HepG2 (cell line): Measurements from ENCODE around the gene CACNA1C. TPM values are rescaled to one million over a fixed set of nuclear protein-coding genes. Genes with fewer than 3 reads are reported as not detected.

Experiments used
- ASH2L ChIP-seq: fragments of 300-600, 200-600 bp; sonication (generic); IDR thresholded peaks from 2 replicates; pipeline ENCODE4 v1.7.0; 2017; ENCODE audit warnings: low read depth, mild to moderate bottlenecking, moderate library complexity, mixed read lengths, low read length; ENCODE audit not compliant: insufficient read length
- HOXA7 ChIP-seq: sonication (generic); formaldehyde crosslinking; IDR thresholded peaks from 2 replicates; pipeline ENCODE4 v1.8.1; 2022; ENCODE audit warnings: mild to moderate bottlenecking, missing genetic modification reagents, moderate library complexity
- KDM1A ChIP-seq: IDR thresholded peaks from 2 replicates; pipeline ENCODE4 v1.6.1; 2016; ENCODE audit warnings: missing compliant biosample characterization
- MYNN ChIP-seq: sonication (generic); formaldehyde crosslinking; IDR thresholded peaks from 2 replicates; pipeline ENCODE4 v1.4.0; 2020; ENCODE audit warnings: mild to moderate bottlenecking, low read depth, missing genetic modification reagents
- PLRG1 ChIP-seq: fragments of 450-650 bp; conservative IDR thresholded peaks from 2 replicates; pipeline ENCODE4 v1.6.1; 2016
- RCOR2 ChIP-seq: IDR thresholded peaks from 2 replicates; pipeline ENCODE4 v1.6.1; 2016; ENCODE audit warnings: missing biosample characterization, missing genetic modification reagents
- SMAD3 ChIP-seq: sonication (generic); formaldehyde crosslinking; IDR thresholded peaks from 2 replicates; pipeline ENCODE4 v1.4.0; 2020; ENCODE audit warnings: missing genetic modification reagents
- SOX5 ChIP-seq: IDR thresholded peaks from 2 replicates; pipeline ENCODE4 v1.6.1; 2016; ENCODE audit warnings: borderline replicate concordance
- ZFP90 ChIP-seq: sonication (generic); formaldehyde crosslinking; IDR thresholded peaks from 2 replicates; pipeline ENCODE4 v1.8.0; 2022; ENCODE audit warnings: missing genetic modification reagents, mild to moderate bottlenecking, inconsistent platforms, borderline replicate concordance
- ZMYM3 ChIP-seq: sonication (generic); formaldehyde crosslinking; IDR thresholded peaks from 2 replicates; pipeline ENCODE4 v1.5.1; 2020; ENCODE audit warnings: mild to moderate bottlenecking, missing genetic modification reagents
- ZNF230 ChIP-seq: sonication (generic); formaldehyde crosslinking; IDR thresholded peaks from 2 replicates; pipeline ENCODE4 v1.4.0; 2020; ENCODE audit warnings: mild to moderate bottlenecking, missing genetic modification reagents
- ZNF432 ChIP-seq: sonication (generic); formaldehyde crosslinking; IDR thresholded peaks from 2 replicates; pipeline ENCODE4 v1.5.0; 2020; ENCODE audit warnings: missing genetic modification reagents, mild to moderate bottlenecking, borderline replicate concordance
- ZNF644 ChIP-seq: IDR thresholded peaks from 2 replicates; pipeline ENCODE4 v1.6.1; 2016; ENCODE audit warnings: low read depth
- ZNF792 ChIP-seq: IDR thresholded peaks from 2 replicates; pipeline ENCODE4 v1.6.1; 2016
- polyA plus RNA-seq, 8 experiments: library from polyadenylated mRNA; depleted of rRNA in 3 of 8; stranded (reverse) in 7 of 8; unstranded in 1 of 8; fragments of >200 nt; fragmentation: Illumina TruSeq in 4 of 8; extraction: Trizol in 4 of 8; gene quantifications; 2 replicates each; pipeline versions ENCODE4 v1.2.1 to v1.2.3, GENCODE V29; 2011 to 2016; ENCODE audit warnings: low read depth in 4 of 8, missing spikeins in 1 of 8, mixed read lengths in 1 of 8; ENCODE audit not compliant: insufficient read depth in 1 of 8
- total RNA-seq, 5 experiments: library from RNA; depleted of rRNA; stranded (reverse); fragments of >200 nt; fragmentation: Illumina TruSeq; extraction: Trizol; gene quantifications; 2 replicates each; pipeline ENCODE4 v1.2.3, GENCODE V29; 2016; ENCODE audit warnings: low read depth in 1 of 5
- TF ChIP-seq, protein P1 (sequence below): IDR thresholded peaks from 2 replicates; pipeline ENCODE4 v1.6.1; 2016; ENCODE audit warnings: low read depth, missing genetic modification reagents, missing compliant biosample characterization
- TF ChIP-seq, protein P2 (sequence below): IDR thresholded peaks from 2 replicates; pipeline ENCODE4 v1.6.1; 2012; ENCODE audit warnings: low read depth, low read length, improper control_type of control experiment
- TF ChIP-seq, protein P3 (sequence below): sonication (generic); formaldehyde crosslinking; IDR thresholded peaks from 2 replicates; pipeline ENCODE4 v1.5.0; 2020; ENCODE audit warnings: mild to moderate bottlenecking, missing genetic modification reagents

Gene CACNA1C
- total and polyA plus RNA-seq, 2 of the 13 experiments (the other 11 are each of a cell fraction or from before 2014, with no cell fraction given): not detected

DNA sequence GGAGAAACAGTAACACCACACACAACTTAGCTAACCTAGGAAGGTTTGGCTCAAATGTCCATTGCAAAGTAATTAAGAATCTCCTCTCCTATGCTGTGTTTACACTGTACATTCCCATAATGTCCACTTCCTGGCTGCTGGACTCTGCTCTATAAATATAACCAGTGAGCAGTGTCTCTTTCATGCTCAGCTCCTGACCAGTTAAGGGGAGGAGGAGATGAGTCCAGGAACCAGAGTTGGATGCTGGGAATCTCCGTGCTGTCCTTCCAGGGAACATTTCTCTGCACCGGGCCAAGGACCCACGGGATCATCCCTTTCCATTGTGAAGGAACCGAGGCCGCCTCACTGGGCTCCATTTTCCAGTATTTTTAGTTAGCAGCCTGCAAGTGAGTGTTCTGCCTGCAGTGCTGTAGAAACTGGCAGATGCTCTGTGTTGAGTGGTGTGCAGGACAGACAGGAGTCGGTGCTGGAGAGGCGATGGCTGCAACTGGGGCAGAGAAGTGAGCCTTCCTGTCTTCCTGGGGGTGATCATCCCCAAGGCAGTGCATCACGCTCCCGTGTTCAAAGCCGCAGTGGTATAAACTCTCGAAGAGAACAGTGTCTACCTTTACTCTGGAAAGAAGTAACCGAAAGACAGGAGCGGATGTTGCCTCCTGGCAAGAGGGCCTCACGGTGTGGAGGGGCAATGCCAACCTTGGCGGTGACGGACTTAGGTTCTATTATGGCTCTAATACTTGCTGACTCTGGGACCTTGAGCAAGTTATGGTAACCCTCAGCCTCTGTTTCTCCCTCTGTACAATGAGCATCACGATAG lies 195.5 kb downstream of the CACNA1C start (continued):
- TF ChIP-seq, protein P1, sequence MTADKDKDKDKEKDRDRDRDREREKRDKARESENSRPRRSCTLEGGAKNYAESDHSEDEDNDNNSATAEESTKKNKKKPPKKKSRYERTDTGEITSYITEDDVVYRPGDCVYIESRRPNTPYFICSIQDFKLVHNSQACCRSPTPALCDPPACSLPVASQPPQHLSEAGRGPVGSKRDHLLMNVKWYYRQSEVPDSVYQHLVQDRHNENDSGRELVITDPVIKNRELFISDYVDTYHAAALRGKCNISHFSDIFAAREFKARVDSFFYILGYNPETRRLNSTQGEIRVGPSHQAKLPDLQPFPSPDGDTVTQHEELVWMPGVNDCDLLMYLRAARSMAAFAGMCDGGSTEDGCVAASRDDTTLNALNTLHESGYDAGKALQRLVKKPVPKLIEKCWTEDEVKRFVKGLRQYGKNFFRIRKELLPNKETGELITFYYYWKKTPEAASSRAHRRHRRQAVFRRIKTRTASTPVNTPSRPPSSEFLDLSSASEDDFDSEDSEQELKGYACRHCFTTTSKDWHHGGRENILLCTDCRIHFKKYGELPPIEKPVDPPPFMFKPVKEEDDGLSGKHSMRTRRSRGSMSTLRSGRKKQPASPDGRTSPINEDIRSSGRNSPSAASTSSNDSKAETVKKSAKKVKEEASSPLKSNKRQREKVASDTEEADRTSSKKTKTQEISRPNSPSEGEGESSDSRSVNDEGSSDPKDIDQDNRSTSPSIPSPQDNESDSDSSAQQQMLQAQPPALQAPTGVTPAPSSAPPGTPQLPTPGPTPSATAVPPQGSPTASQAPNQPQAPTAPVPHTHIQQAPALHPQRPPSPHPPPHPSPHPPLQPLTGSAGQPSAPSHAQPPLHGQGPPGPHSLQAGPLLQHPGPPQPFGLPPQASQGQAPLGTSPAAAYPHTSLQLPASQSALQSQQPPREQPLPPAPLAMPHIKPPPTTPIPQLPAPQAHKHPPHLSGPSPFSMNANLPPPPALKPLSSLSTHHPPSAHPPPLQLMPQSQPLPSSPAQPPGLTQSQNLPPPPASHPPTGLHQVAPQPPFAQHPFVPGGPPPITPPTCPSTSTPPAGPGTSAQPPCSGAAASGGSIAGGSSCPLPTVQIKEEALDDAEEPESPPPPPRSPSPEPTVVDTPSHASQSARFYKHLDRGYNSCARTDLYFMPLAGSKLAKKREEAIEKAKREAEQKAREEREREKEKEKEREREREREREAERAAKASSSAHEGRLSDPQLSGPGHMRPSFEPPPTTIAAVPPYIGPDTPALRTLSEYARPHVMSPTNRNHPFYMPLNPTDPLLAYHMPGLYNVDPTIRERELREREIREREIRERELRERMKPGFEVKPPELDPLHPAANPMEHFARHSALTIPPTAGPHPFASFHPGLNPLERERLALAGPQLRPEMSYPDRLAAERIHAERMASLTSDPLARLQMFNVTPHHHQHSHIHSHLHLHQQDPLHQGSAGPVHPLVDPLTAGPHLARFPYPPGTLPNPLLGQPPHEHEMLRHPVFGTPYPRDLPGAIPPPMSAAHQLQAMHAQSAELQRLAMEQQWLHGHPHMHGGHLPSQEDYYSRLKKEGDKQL (CRISPR knock-in tag): peak; percentile 67; the same call in 1 of the 2 replicates
- TF ChIP-seq RCOR2 (CRISPR knock-in tag) (peak; percentile 88), ZMYM3 (CRISPR knock-in tag) (peak; percentile 31; the same call in 1 of the 2 replicates), ASH2L (peak; percentile 64), SMAD3 (CRISPR knock-in tag) (peak; percentile 51; the same call in 1 of the 2 replicates), ZNF792 (CRISPR knock-in tag) (peak; percentile 87; the same call in 1 of the 2 replicates), ZFP90 (CRISPR knock-in tag) (no peak), ZNF432 (CRISPR knock-in tag) (no peak), ZNF644 (CRISPR knock-in tag) (peak; percentile 75), KDM1A (CRISPR knock-in tag) (0 out of 2 replicates have a peak, but pooled peaks have one; percentile 56), HOXA7 (CRISPR knock-in tag) (no peak), ZNF230 (CRISPR knock-in tag) (peak; percentile 45; the same call in 1 of the 2 replicates), MYNN (CRISPR knock-in tag) (no peak), SOX5 (CRISPR knock-in tag) (peak; percentile 83), PLRG1 (no peak)
- TF ChIP-seq, protein P2, sequence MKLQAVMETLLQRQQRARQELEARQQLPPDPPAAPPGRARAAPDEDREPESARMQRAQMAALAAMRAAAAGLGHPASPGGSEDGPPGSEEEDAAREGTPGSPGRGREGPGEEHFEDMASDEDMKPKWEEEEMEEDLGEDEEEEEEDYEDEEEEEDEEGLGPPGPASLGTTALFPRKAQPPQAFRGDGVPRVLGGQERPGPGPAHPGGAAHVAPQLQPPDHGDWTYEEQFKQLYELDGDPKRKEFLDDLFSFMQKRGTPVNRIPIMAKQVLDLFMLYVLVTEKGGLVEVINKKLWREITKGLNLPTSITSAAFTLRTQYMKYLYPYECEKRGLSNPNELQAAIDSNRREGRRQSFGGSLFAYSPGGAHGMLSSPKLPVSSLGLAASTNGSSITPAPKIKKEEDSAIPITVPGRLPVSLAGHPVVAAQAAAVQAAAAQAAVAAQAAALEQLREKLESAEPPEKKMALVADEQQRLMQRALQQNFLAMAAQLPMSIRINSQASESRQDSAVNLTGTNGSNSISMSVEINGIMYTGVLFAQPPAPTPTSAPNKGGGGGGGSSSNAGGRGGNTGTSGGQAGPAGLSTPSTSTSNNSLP: peak; percentile 95
- TF ChIP-seq, protein P3, sequence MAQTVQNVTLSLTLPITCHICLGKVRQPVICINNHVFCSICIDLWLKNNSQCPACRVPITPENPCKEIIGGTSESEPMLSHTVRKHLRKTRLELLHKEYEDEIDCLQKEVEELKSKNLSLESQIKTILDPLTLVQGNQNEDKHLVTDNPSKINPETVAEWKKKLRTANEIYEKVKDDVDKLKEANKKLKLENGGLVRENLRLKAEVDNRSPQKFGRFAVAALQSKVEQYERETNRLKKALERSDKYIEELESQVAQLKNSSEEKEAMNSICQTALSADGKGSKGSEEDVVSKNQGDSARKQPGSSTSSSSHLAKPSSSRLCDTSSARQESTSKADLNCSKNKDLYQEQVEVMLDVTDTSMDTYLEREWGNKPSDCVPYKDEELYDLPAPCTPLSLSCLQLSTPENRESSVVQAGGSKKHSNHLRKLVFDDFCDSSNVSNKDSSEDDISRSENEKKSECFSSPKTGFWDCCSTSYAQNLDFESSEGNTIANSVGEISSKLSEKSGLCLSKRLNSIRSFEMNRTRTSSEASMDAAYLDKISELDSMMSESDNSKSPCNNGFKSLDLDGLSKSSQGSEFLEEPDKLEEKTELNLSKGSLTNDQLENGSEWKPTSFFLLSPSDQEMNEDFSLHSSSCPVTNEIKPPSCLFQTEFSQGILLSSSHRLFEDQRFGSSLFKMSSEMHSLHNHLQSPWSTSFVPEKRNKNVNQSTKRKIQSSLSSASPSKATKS: 0 out of 2 replicates have a peak, but pooled peaks have one; percentile 58
